ENCODE measurements around the gene CRHR1. TPM values are rescaled to one million over a fixed set of nuclear protein-coding genes. Genes with fewer than 3 reads are reported as not detected.

Gene CRHR1
- total RNA-seq, 1 experiment from 2014 or later: 0.15 TPM

DNA sequence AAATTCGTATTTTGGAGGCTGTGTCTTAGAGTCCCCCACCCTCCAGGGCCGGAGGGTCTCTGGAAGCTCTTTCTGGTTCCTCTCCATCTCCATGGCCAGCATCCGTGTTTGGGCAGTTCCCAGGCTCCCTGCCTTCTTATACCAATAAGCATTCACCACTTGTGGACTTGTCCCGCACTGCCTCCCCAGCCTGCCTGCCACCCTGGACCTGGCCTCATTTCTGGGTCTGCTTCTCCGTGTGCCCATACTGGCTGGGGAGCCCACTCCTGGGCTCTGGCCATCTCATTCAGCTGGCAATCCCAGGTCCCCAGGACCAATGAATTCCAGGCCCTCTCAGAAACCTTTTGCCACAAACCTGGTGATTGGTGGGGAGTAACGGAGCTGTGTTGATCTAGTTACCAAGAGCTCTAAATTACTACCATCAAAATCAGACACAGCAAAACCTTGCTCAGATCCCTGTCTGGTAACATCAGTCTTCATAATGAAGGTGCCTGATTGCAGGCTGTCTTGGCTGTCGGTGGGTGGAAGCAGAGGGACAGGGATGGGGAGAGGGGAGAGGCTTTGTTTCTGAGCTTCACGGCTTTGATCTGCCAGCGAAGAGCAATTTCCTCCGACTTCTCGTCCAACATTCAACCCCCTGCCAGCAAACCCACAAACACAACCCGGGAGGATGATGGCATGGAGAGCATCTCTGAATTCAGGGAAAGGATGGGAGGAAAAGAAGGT lies 27.7 kb upstream of the CRHR1 start:
- in situ Hi-C loops (cut with HindIII; ENCODE audit: low pct_unique_long_range_greater_than_20kb, low sequenced_read_pairs): no loop called here
- TF ChIP-seq POLR2AphosphoS5 (IDR thresholded peaks at IDR 0.05; ENCODE audit: low read depth, low read length) (no peak), SIN3A (IDR thresholded peaks at IDR 0.05; ENCODE audit: borderline replicate concordance, insufficient read depth, low read depth, low read length) (no peak), TCF7L2 (IDR thresholded peaks at IDR 0.05; ENCODE audit: low read depth, low read length) (no peak)
- TF ChIP-seq, protein P1, sequence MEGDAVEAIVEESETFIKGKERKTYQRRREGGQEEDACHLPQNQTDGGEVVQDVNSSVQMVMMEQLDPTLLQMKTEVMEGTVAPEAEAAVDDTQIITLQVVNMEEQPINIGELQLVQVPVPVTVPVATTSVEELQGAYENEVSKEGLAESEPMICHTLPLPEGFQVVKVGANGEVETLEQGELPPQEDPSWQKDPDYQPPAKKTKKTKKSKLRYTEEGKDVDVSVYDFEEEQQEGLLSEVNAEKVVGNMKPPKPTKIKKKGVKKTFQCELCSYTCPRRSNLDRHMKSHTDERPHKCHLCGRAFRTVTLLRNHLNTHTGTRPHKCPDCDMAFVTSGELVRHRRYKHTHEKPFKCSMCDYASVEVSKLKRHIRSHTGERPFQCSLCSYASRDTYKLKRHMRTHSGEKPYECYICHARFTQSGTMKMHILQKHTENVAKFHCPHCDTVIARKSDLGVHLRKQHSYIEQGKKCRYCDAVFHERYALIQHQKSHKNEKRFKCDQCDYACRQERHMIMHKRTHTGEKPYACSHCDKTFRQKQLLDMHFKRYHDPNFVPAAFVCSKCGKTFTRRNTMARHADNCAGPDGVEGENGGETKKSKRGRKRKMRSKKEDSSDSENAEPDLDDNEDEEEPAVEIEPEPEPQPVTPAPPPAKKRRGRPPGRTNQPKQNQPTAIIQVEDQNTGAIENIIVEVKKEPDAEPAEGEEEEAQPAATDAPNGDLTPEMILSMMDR (IDR thresholded peaks at IDR 0.05): no peak
- TF ChIP-seq, protein P2, sequence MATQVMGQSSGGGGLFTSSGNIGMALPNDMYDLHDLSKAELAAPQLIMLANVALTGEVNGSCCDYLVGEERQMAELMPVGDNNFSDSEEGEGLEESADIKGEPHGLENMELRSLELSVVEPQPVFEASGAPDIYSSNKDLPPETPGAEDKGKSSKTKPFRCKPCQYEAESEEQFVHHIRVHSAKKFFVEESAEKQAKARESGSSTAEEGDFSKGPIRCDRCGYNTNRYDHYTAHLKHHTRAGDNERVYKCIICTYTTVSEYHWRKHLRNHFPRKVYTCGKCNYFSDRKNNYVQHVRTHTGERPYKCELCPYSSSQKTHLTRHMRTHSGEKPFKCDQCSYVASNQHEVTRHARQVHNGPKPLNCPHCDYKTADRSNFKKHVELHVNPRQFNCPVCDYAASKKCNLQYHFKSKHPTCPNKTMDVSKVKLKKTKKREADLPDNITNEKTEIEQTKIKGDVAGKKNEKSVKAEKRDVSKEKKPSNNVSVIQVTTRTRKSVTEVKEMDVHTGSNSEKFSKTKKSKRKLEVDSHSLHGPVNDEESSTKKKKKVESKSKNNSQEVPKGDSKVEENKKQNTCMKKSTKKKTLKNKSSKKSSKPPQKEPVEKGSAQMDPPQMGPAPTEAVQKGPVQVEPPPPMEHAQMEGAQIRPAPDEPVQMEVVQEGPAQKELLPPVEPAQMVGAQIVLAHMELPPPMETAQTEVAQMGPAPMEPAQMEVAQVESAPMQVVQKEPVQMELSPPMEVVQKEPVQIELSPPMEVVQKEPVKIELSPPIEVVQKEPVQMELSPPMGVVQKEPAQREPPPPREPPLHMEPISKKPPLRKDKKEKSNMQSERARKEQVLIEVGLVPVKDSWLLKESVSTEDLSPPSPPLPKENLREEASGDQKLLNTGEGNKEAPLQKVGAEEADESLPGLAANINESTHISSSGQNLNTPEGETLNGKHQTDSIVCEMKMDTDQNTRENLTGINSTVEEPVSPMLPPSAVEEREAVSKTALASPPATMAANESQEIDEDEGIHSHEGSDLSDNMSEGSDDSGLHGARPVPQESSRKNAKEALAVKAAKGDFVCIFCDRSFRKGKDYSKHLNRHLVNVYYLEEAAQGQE (IDR thresholded peaks at IDR 0.05; ENCODE audit: insufficient read depth in 1 of 2, low read depth in 2 of 2, low read length in 1 of 2): no peak
- Histone ChIP-seq H3K4me3 (ENCODE audit: low read depth in 2 of 2, low read length in 2 of 2) (no peak overlapping the region), H3K4me1 (ENCODE audit: control insufficient read depth, insufficient read depth, low read length) (no peaks in the 10 kb centered on the region), H3K36me3 (ENCODE audit: control insufficient read depth, insufficient read depth, low read length) (no peaks in the 10 kb centered on the region), H3K27ac (ENCODE audit: low read length) (no peak overlapping the region), H3K27me3 (ENCODE audit: control insufficient read depth, insufficient read depth, low read length) (no peaks in the 10 kb centered on the region), H3K9me3 (ENCODE audit: control insufficient read depth, insufficient read depth, low read depth, low read length) (no peaks in the 10 kb centered on the region)
- ATAC-seq (no peak), DNase-seq (ENCODE audit: low read depth, low spot score) (no peak)
- BruUV-seq (replicated peaks): no TSS peak
- CTCF ChIA-PET: no interaction called here
- POLR2A ChIA-PET: no interaction called here
- intact Hi-C loops (cut with micrococcal nuclease; ENCODE audit: unreplicated experiment): no loop called here

GRCh38 chr17:45757431-45758218 lies 26.5 kb upstream of the CRHR1 start:
- in situ Hi-C loops (cut with HindIII; ENCODE audit: low pct_unique_long_range_greater_than_20kb, low sequenced_read_pairs): no loop called here
- no peak for ATAC-seq

More at GRCh38 chr17:45757431-45758218, 26.5 kb upstream of the CRHR1 start:
- ChIA-PET CTCF (no interaction called here), POLR2A (no interaction called here)
- no peak for TF ChIP-seq SIN3A (IDR thresholded peaks at IDR 0.05; ENCODE audit: borderline replicate concordance, insufficient read depth, low read depth, low read length)
- TF ChIP-seq, protein P2 (IDR thresholded peaks at IDR 0.05; ENCODE audit: insufficient read depth in 1 of 2, low read depth in 2 of 2, low read length in 1 of 2): no peak
- Histone ChIP-seq H3K36me3 (ENCODE audit: control insufficient read depth, insufficient read depth, low read length) (no peaks in the 10 kb centered on the region), H3K27ac (ENCODE audit: low read length) (no peak overlapping the region), H3K27me3 (ENCODE audit: control insufficient read depth, insufficient read depth, low read length) (no peaks in the 10 kb centered on the region), H3K4me3 (ENCODE audit: low read depth in 2 of 2, low read length in 2 of 2) (no peak overlapping the region), H3K9me3 (ENCODE audit: control insufficient read depth, insufficient read depth, low read depth, low read length) (no peaks in the 10 kb centered on the region), H3K4me1 (ENCODE audit: control insufficient read depth, insufficient read depth, low read length) (no peaks in the 10 kb centered on the region)
- intact Hi-C loops (cut with micrococcal nuclease; ENCODE audit: unreplicated experiment): no loop called here
- DNase-seq (ENCODE audit: low read depth, low spot score): no peak
- BruUV-seq (replicated peaks): no TSS peak

Data from Panc1 (cell line).